HG03558 (cell line): ENCODE measurements around the gene APCDD1L.

Source experiments
- ATAC-seq: cut with Tn5 transposase; IDR thresholded peaks from one replicate; pipeline ENCODE4 v1.9.1; 2021; ENCODE audit warnings: moderate number of reproducible peaks; ENCODE audit not compliant: unreplicated experiment; ENCODE audit errors: extremely low read depth

APCDD1L gene

GRCh38 chr20:58470336-58471192 lies 44.6 kb downstream of the APCDD1L start:
- ATAC-seq, result no peak

GRCh38 chr20:58469616-58470015 lies 45.6 kb downstream of the APCDD1L start:
- no peak for ATAC-seq

GRCh38 chr20:58467572-58468527 lies 47.3 kb downstream of the APCDD1L start:
- no peak for ATAC-seq

GRCh38 chr20:58466729-58467571 lies 48.2 kb downstream of the APCDD1L start:
- ATAC-seq, result no peak

- ATAC-seq, result no peak
Observed at GRCh38 chr20:58466095-58466708, 49.0 kb downstream of the APCDD1L start.

- ATAC-seq, result no peak
Observed at GRCh38 chr20:58464838-58465237, 50.4 kb downstream of the APCDD1L start.

- ATAC-seq, result no peak
Observed at GRCh38 chr20:58463256-58463655, 51.9 kb downstream of the APCDD1L start.

GRCh38 chr20:58461899-58462298 lies 53.3 kb downstream of the APCDD1L start:
- ATAC-seq, result no peak

- no peak for ATAC-seq
Observed at GRCh38 chr20:58461104-58461503, 54.1 kb downstream of the APCDD1L start.

GRCh38 chr20:58459058-58459750 lies 56.0 kb downstream of the APCDD1L start:
- ATAC-seq, result no peak

- peak; percentile 95 for ATAC-seq
Observed at GRCh38 chr20:58458342-58459057, 56.7 kb downstream of the APCDD1L start.

- no peak for ATAC-seq
Observed at GRCh38 chr20:58457083-58457695, 58.0 kb downstream of the APCDD1L start.

- no peak for ATAC-seq
Observed at GRCh38 chr20:58454460-58454859, 60.7 kb downstream of the APCDD1L start.

GRCh38 chr20:58453391-58453790 lies 61.8 kb downstream of the APCDD1L start:
- ATAC-seq, result no peak

GRCh38 chr20:58452667-58453255 lies 62.4 kb downstream of the APCDD1L start:
- ATAC-seq, result no peak

GRCh38 chr20:58450254-58450653 lies 64.9 kb downstream of the APCDD1L start:
- no peak for ATAC-seq

- no peak for ATAC-seq
Observed at GRCh38 chr20:58449681-58450221, 65.4 kb downstream of the APCDD1L start.
